ENCODE data around the gene BICD1. TPM values are rescaled to one million over a fixed set of nuclear protein-coding genes. Genes with fewer than 3 reads are reported as not detected.

Gene BICD1
- 29.7 TPM for total RNA-seq

GRCh38 chr12:32106517-32107358 lies at the start of gene BICD1:
Gene BICD1 (plus strand): TSS chr12:32106847. CDS start chr12:32107332, 485 bp downstream.

GRCh38 chr12:32399370-32400113 lies 292.9 kb downstream of the BICD1 start, which contains the start of gene FGD4:
Gene FGD4 (plus strand): TSS chr12:32399558.

Small RNA genes within 50 kb of the gene (small RNA-seq; reads per million reads assigned to genes)
- gene AC048344.2 (ENCODE audit: low replicate concordance) (not detected), gene AC048344.3 (ENCODE audit: low replicate concordance) (not detected), gene RF00019 (ENCODE audit: low replicate concordance) (not detected)

Other genes starting within 250 kb of the BICD1 start
- 39.3 TPM for gene RESF1, start 147.4 kb upstream of the BICD1 start, total RNA-seq